ENCODE results near the gene UNG.

DNA sequence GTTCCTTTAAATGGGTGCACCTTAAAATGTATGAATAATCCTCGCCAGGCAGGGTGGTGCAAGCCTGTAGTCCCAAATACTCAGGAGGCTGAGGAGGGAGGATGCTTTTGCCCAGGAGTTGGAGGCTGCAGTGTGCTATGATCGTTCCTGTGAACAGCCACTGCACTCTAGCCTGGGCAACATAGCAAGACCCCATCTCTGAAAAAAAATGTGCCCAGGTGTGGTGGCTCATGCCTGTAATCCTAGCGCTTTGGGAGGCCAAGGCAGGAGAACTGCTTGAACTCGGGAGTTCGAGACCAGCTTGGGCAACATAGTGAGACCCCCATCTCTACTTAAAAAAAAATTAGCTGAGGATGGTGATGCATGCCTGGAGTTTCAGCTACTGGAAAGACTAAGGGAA, 58.6 kb downstream of the UNG start:
- TF ChIP-seq EP300 (IDR thresholded peaks at IDR 0.05) (no peak), POLR2A (IDR thresholded peaks at IDR 0.05) (no peak)
- TF ChIP-seq, protein P1, sequence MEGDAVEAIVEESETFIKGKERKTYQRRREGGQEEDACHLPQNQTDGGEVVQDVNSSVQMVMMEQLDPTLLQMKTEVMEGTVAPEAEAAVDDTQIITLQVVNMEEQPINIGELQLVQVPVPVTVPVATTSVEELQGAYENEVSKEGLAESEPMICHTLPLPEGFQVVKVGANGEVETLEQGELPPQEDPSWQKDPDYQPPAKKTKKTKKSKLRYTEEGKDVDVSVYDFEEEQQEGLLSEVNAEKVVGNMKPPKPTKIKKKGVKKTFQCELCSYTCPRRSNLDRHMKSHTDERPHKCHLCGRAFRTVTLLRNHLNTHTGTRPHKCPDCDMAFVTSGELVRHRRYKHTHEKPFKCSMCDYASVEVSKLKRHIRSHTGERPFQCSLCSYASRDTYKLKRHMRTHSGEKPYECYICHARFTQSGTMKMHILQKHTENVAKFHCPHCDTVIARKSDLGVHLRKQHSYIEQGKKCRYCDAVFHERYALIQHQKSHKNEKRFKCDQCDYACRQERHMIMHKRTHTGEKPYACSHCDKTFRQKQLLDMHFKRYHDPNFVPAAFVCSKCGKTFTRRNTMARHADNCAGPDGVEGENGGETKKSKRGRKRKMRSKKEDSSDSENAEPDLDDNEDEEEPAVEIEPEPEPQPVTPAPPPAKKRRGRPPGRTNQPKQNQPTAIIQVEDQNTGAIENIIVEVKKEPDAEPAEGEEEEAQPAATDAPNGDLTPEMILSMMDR (IDR thresholded peaks at IDR 0.05), result no peak

Data from ovary (tissue), 3 donors.